Measurements from ENCODE around the gene DEFB132. TPM values are rescaled to one million over a fixed set of nuclear protein-coding genes. Genes with fewer than 3 reads are reported as not detected.

DEFB132 gene
- total and polyA plus RNA-seq, 2 of the 13 experiments (the other 11 are each of a cell fraction or from before 2014, with no cell fraction given), result not detected

DNA sequence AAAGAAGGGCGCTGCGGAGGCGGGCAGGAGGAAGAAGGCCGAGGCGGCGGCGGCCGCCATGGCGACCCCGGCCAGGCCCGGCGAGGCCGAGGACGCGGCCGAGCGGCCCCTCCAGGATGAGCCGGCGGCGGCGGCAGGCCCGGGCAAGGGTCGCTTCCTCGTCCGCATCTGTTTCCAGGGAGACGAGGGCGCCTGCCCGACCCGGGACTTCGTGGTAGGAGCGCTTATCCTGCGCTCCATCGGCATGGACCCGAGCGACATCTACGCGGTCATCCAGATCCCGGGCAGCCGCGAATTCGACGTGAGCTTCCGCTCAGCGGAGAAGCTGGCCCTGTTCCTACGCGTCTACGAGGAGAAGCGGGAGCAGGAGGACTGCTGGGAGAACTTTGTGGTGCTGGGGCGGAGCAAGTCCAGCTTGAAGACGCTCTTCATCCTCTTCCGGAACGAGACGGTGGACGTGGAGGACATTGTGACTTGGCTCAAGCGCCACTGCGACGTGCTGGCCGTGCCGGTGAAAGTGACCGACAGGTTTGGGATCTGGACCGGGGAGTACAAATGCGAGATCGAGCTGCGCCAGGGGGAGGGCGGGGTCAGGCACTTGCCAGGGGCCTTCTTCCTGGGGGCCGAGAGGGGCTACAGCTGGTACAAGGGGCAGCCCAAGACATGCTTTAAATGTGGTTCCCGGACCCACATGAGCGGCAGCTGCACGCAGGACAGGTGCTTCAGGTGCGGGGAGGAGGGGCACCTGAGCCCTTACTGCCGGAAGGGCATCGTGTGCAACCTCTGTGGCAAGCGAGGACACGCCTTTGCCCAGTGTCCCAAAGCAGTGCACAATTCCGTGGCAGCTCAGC lies 40.6 kb downstream of the DEFB132 start (continued):
- TF ChIP-seq, protein P1, sequence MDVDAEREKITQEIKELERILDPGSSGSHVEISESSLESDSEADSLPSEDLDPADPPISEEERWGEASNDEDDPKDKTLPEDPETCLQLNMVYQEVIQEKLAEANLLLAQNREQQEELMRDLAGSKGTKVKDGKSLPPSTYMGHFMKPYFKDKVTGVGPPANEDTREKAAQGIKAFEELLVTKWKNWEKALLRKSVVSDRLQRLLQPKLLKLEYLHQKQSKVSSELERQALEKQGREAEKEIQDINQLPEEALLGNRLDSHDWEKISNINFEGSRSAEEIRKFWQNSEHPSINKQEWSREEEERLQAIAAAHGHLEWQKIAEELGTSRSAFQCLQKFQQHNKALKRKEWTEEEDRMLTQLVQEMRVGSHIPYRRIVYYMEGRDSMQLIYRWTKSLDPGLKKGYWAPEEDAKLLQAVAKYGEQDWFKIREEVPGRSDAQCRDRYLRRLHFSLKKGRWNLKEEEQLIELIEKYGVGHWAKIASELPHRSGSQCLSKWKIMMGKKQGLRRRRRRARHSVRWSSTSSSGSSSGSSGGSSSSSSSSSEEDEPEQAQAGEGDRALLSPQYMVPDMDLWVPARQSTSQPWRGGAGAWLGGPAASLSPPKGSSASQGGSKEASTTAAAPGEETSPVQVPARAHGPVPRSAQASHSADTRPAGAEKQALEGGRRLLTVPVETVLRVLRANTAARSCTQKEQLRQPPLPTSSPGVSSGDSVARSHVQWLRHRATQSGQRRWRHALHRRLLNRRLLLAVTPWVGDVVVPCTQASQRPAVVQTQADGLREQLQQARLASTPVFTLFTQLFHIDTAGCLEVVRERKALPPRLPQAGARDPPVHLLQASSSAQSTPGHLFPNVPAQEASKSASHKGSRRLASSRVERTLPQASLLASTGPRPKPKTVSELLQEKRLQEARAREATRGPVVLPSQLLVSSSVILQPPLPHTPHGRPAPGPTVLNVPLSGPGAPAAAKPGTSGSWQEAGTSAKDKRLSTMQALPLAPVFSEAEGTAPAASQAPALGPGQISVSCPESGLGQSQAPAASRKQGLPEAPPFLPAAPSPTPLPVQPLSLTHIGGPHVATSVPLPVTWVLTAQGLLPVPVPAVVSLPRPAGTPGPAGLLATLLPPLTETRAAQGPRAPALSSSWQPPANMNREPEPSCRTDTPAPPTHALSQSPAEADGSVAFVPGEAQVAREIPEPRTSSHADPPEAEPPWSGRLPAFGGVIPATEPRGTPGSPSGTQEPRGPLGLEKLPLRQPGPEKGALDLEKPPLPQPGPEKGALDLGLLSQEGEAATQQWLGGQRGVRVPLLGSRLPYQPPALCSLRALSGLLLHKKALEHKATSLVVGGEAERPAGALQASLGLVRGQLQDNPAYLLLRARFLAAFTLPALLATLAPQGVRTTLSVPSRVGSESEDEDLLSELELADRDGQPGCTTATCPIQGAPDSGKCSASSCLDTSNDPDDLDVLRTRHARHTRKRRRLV (CRISPR knock-in tag; IDR thresholded peaks at IDR 0.05), result peak; percentile 42; the same call in 1 of the 2 replicates
- no peak for TF ChIP-seq KDM6A (CRISPR knock-in tag; IDR thresholded peaks at IDR 0.05; ENCODE audit: low read depth)
- peak; percentile 71 for TF ChIP-seq ZNF441 (CRISPR knock-in tag; IDR thresholded peaks at IDR 0.05; ENCODE audit: borderline replicate concordance)
- TF ChIP-seq SATB2 (CRISPR knock-in tag; IDR thresholded peaks at IDR 0.05), result no peak; the same call in 1 of the 2 replicates
- no peak for TF ChIP-seq SP4 (CRISPR knock-in tag; IDR thresholded peaks at IDR 0.05)
- TF ChIP-seq ELF3 (CRISPR knock-in tag; IDR thresholded peaks at IDR 0.05), result peak; percentile 66; the same call in 1 of the 2 replicates
- TF ChIP-seq GZF1 (CRISPR knock-in tag; IDR thresholded peaks at IDR 0.05), result peak; percentile 55; the same call in 1 of the 2 replicates
- TF ChIP-seq RNF2 (conservative IDR thresholded peaks at IDR 0.05; ENCODE audit: low read depth), result no peak
- TF ChIP-seq ZNF512 (CRISPR knock-in tag; IDR thresholded peaks at IDR 0.05), result peak; percentile 57; the same call in 1 of the 2 replicates
- TF ChIP-seq, protein P2, sequence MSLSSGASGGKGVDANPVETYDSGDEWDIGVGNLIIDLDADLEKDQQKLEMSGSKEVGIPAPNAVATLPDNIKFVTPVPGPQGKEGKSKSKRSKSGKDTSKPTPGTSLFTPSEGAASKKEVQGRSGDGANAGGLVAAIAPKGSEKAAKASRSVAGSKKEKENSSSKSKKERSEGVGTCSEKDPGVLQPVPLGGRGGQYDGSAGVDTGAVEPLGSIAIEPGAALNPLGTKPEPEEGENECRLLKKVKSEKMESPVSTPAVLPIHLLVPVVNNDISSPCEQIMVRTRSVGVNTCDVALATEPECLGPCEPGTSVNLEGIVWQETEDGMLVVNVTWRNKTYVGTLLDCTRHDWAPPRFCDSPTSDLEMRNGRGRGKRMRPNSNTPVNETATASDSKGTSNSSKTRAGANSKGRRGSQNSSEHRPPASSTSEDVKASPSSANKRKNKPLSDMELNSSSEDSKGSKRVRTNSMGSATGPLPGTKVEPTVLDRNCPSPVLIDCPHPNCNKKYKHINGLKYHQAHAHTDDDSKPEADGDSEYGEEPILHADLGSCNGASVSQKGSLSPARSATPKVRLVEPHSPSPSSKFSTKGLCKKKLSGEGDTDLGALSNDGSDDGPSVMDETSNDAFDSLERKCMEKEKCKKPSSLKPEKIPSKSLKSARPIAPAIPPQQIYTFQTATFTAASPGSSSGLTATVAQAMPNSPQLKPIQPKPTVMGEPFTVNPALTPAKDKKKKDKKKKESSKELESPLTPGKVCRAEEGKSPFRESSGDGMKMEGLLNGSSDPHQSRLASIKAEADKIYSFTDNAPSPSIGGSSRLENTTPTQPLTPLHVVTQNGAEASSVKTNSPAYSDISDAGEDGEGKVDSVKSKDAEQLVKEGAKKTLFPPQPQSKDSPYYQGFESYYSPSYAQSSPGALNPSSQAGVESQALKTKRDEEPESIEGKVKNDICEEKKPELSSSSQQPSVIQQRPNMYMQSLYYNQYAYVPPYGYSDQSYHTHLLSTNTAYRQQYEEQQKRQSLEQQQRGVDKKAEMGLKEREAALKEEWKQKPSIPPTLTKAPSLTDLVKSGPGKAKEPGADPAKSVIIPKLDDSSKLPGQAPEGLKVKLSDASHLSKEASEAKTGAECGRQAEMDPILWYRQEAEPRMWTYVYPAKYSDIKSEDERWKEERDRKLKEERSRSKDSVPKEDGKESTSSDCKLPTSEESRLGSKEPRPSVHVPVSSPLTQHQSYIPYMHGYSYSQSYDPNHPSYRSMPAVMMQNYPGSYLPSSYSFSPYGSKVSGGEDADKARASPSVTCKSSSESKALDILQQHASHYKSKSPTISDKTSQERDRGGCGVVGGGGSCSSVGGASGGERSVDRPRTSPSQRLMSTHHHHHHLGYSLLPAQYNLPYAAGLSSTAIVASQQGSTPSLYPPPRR (CRISPR knock-in tag; IDR thresholded peaks at IDR 0.05; ENCODE audit: borderline replicate concordance), result peak; percentile 53
- peak; percentile 35; the same call in 1 of the 2 replicates for TF ChIP-seq RFX1 (IDR thresholded peaks at IDR 0.05)
- TF ChIP-seq ATF4 (CRISPR knock-in tag; IDR thresholded peaks at IDR 0.05), result no peak; a peak in 1 of 4 replicates
- TF ChIP-seq TCF7 (IDR thresholded peaks at IDR 0.05; ENCODE audit: low read depth), result no peak; the same call in 1 of the 2 replicates
- no peak for TF ChIP-seq ZNF766 (CRISPR knock-in tag; IDR thresholded peaks at IDR 0.05; ENCODE audit: borderline replicate concordance)
- 0 out of 2 replicates have a peak, but pooled peaks have one; percentile 2 for TF ChIP-seq HNF4G (IDR thresholded peaks at IDR 0.05; ENCODE audit: borderline replicate concordance, low read depth, low read length)
- no peak; the same call in 1 of the 2 replicates for TF ChIP-seq HNF4G (CRISPR knock-in tag; IDR thresholded peaks at IDR 0.05; ENCODE audit: borderline replicate concordance, low read depth)

Data from HepG2 (cell line).